ENCODE measurements around the gene CCDC171. TPM values are rescaled to one million over a fixed set of nuclear protein-coding genes. Genes with fewer than 3 reads are reported as not detected.

Gene CCDC171
- total and polyA plus RNA-seq, 2 of the 13 experiments (the other 11 are each of a cell fraction or from before 2014, with no cell fraction given): 0.95 to 2.5 TPM

Small RNA genes within 50 kb of the gene (small RNA-seq; reads per million reads assigned to genes)
- 0 reads per million in 3 experiments for gene AL513423.1 (ENCODE audit: insufficient read depth in 2 of 3, insufficient read length in 3 of 3, low read depth in 2 of 3, low replicate concordance in 1 of 3)
- 0 reads per million in 3 experiments for gene HMGN2P16 (ENCODE audit: insufficient read depth in 2 of 3, insufficient read length in 3 of 3, low read depth in 2 of 3, low replicate concordance in 1 of 3)
- gene RN7SL98P (ENCODE audit: insufficient read depth in 2 of 3, insufficient read length in 3 of 3, low read depth in 2 of 3, low replicate concordance in 1 of 3): 0 reads per million in 3 experiments
- 0 to 2.9 (median 1.6) reads per million in 3 experiments for gene RNU6-14P (ENCODE audit: insufficient read depth in 2 of 3, insufficient read length in 3 of 3, low read depth in 2 of 3, low replicate concordance in 1 of 3)
- 0 reads per million in 3 experiments for gene RNU6-246P (ENCODE audit: insufficient read depth in 2 of 3, insufficient read length in 3 of 3, low read depth in 2 of 3, low replicate concordance in 1 of 3)

Other genes with a start within 250 kb of the CCDC171 start
- gene TTC39B, start 245.8 kb upstream of the CCDC171 start, total RNA-seq (2016; rRNA removed; fragmentation: Illumina TruSeq; extraction: Trizol): 18.5 and 19.4 TPM in 2 replicates
- gene TTC39B, start 245.8 kb upstream of the CCDC171 start, polyA plus RNA-seq (2011; rRNA removed): 9.8 and 14.3 TPM in 2 replicates
- gene SNAPC3, start 130.2 kb upstream of the CCDC171 start, total RNA-seq (2016; rRNA removed; fragmentation: Illumina TruSeq; extraction: Trizol): 25.5 and 25.6 TPM in 2 replicates
- gene SNAPC3, start 130.2 kb upstream of the CCDC171 start, polyA plus RNA-seq (2011; rRNA removed): 20.8 and 26.0 TPM in 2 replicates
- 46.4 and 53.8 TPM in 2 replicates for gene PSIP1, start 42.1 kb upstream of the CCDC171 start, total RNA-seq (2016; rRNA removed; fragmentation: Illumina TruSeq; extraction: Trizol)
- 9.6 and 12.6 TPM in 2 replicates for gene PSIP1, start 42.1 kb upstream of the CCDC171 start, polyA plus RNA-seq (2011; rRNA removed)

Data from HepG2 (cell line).